Neural cell (in vitro differentiated cells): Measurements from ENCODE around the gene LPCAT3.

Source experiments
- EP300 ChIP-seq: fragments of 450-650 bp; conservative IDR thresholded peaks from 2 replicates; pipeline ENCODE4 v1.6.1; 2014; ENCODE audit warnings: antibody characterized with exemption, mild to moderate bottlenecking, moderate library complexity; ENCODE audit not compliant: poor library complexity, severe bottlenecking
- EZH2 ChIP-seq: fragments of 200-600, 300-800 bp; shearing (Covaris generic), sonication (generic); IDR thresholded peaks from 2 replicates; pipeline ENCODE4 v1.6.1; 2014; ENCODE audit warnings: antibody characterized with exemption, low read length, borderline replicate concordance, mild to moderate bottlenecking; ENCODE audit not compliant: insufficient read depth, poor library complexity, severe bottlenecking
- MXI1 ChIP-seq: fragments of 450-650 bp; conservative IDR thresholded peaks from 2 replicates; pipeline ENCODE4 v1.6.1; 2014; ENCODE audit warnings: antibody characterized with exemption, mild to moderate bottlenecking; ENCODE audit not compliant: poor library complexity, severe bottlenecking
- POLR2AphosphoS5 ChIP-seq: IDR thresholded peaks from 2 replicates; pipeline ENCODE4 v1.6.1; 2012
- RAD21 ChIP-seq: fragments of 450-650 bp; conservative IDR thresholded peaks from 2 replicates; pipeline ENCODE4 v1.6.1; 2014; ENCODE audit warnings: antibody characterized with exemption, mild to moderate bottlenecking, moderate library complexity
- TAF1 ChIP-seq: IDR thresholded peaks from 2 replicates; pipeline ENCODE4 v1.6.1; 2012; ENCODE audit warnings: low read depth
- TF ChIP-seq, protein P1 (sequence below): fragments of 450-650 bp; IDR thresholded peaks from 2 replicates; pipeline ENCODE4 v1.5.1; 2014; ENCODE audit warnings: antibody characterized with exemption, mild to moderate bottlenecking, moderate library complexity; ENCODE audit not compliant: poor library complexity, severe bottlenecking
- TF ChIP-seq, protein P2 (sequence below): IDR thresholded peaks from 2 replicates; pipeline ENCODE4 v1.6.1; 2012; ENCODE audit warnings: borderline replicate concordance

DNA sequence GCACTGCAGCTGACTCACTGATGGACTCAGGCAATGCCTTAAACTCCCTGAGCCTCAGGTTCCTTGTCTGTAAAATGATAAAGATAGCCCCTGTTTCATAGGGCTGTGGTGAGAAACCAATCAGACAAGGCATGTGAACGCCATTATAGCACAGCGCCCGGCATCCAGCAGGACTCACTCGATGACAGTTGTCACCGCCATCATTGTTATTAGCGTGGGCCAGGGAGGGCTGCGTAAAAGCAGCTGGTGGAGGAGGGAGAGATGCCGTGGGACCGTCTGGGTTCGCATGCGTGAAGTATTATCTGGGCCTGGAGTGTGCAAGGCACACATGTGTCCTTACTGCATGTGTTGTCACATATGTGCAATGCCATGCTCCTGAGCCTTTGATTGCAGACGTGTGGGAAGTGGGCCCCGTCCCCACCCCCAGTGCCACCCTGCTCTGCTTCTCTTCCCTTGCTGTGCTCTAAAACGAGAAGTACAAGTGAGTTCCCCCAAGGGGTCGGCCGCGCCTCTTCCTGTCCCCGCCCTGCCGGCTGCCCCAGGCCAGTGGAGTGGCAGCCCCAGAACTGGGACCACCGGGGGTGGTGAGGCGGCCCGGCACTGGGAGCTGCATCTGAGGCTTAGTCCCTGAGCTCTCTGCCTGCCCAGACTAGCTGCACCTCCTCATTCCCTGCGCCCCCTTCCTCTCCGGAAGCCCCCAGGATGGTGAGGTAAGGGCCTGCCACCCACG is 67.3 kb downstream of the LPCAT3 start, which contains the start of gene PTPN6:
- TF ChIP-seq EP300 (no peak), POLR2AphosphoS5 (no peak), EZH2 (no peak), RAD21 (no peak), MXI1 (no peak), TAF1 (no peak)
- TF ChIP-seq, protein P1, sequence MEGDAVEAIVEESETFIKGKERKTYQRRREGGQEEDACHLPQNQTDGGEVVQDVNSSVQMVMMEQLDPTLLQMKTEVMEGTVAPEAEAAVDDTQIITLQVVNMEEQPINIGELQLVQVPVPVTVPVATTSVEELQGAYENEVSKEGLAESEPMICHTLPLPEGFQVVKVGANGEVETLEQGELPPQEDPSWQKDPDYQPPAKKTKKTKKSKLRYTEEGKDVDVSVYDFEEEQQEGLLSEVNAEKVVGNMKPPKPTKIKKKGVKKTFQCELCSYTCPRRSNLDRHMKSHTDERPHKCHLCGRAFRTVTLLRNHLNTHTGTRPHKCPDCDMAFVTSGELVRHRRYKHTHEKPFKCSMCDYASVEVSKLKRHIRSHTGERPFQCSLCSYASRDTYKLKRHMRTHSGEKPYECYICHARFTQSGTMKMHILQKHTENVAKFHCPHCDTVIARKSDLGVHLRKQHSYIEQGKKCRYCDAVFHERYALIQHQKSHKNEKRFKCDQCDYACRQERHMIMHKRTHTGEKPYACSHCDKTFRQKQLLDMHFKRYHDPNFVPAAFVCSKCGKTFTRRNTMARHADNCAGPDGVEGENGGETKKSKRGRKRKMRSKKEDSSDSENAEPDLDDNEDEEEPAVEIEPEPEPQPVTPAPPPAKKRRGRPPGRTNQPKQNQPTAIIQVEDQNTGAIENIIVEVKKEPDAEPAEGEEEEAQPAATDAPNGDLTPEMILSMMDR: no peak
- TF ChIP-seq, protein P2, sequence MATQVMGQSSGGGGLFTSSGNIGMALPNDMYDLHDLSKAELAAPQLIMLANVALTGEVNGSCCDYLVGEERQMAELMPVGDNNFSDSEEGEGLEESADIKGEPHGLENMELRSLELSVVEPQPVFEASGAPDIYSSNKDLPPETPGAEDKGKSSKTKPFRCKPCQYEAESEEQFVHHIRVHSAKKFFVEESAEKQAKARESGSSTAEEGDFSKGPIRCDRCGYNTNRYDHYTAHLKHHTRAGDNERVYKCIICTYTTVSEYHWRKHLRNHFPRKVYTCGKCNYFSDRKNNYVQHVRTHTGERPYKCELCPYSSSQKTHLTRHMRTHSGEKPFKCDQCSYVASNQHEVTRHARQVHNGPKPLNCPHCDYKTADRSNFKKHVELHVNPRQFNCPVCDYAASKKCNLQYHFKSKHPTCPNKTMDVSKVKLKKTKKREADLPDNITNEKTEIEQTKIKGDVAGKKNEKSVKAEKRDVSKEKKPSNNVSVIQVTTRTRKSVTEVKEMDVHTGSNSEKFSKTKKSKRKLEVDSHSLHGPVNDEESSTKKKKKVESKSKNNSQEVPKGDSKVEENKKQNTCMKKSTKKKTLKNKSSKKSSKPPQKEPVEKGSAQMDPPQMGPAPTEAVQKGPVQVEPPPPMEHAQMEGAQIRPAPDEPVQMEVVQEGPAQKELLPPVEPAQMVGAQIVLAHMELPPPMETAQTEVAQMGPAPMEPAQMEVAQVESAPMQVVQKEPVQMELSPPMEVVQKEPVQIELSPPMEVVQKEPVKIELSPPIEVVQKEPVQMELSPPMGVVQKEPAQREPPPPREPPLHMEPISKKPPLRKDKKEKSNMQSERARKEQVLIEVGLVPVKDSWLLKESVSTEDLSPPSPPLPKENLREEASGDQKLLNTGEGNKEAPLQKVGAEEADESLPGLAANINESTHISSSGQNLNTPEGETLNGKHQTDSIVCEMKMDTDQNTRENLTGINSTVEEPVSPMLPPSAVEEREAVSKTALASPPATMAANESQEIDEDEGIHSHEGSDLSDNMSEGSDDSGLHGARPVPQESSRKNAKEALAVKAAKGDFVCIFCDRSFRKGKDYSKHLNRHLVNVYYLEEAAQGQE: no peak
